Neuronal stem cell (in vitro differentiated cells): ENCODE data around the gene POLR3B.

Source experiments
- DNase-seq: peaks from one replicate; pipeline ENCODE4 v3.0.0-alpha.2; 2013; ENCODE audit warnings: low spot score
- H2AFZ ChIP-seq: one replicate; pipeline ENCODE4 v1.6.1; 2013; ENCODE audit warnings: mild to moderate bottlenecking, low read length, inconsistent platforms
- H2AK5ac ChIP-seq: 2 replicates; pipeline ENCODE4 v1.6.1; 2013; ENCODE audit warnings: low read depth, mild to moderate bottlenecking, inconsistent platforms, low read length, moderate library complexity, mixed read lengths
- H2BK120ac ChIP-seq: 2 replicates; pipeline ENCODE4 v1.6.1; 2013; ENCODE audit warnings: low read depth, mild to moderate bottlenecking, inconsistent platforms, low read length, moderate library complexity, mixed read lengths
- H2BK12ac ChIP-seq: one replicate; pipeline ENCODE4 v1.6.1; 2013; ENCODE audit warnings: low read length, inconsistent platforms
- H2BK15ac ChIP-seq: 2 replicates; pipeline ENCODE4 v1.6.1; 2013; ENCODE audit warnings: mild to moderate bottlenecking, low read length, inconsistent platforms, mixed read lengths
- H2BK5ac ChIP-seq: one replicate; pipeline ENCODE4 v1.6.1; 2013; ENCODE audit warnings: inconsistent platforms, mild to moderate bottlenecking, low read length, moderate library complexity
- H3K14ac ChIP-seq: one replicate; pipeline ENCODE4 v1.6.1; 2013; ENCODE audit warnings: low read length, inconsistent platforms
- H3K18ac ChIP-seq: 2 replicates; pipeline ENCODE4 v1.6.1; 2013; ENCODE audit warnings: low read length, inconsistent platforms
- H3K23ac ChIP-seq: 2 replicates; pipeline ENCODE4 v1.6.1; 2013; ENCODE audit warnings: low read depth, mild to moderate bottlenecking, mixed read lengths, low read length, inconsistent platforms; ENCODE audit not compliant: poor library complexity
- H3K27ac ChIP-seq: replicated peaks from 3 replicates; pipeline ENCODE4 v1.5.1; 2013; ENCODE audit warnings: low read length, inconsistent platforms
- H3K27me3 ChIP-seq, 3 experiments: 2 replicates each; pipeline ENCODE4 v1.6.1; 2013; ENCODE audit warnings: low read length in 3 of 3, mild to moderate bottlenecking in 2 of 3, inconsistent platforms in 1 of 3, low read depth in 1 of 3, mixed read lengths in 1 of 3, moderate library complexity in 1 of 3; ENCODE audit not compliant: control insufficient read depth in 3 of 3, insufficient read depth in 3 of 3
- H3K36me3 ChIP-seq, 2 donors: replicated peaks in 1 of 2; 2 replicates each; pipeline ENCODE4 v1.6.1; 2013; ENCODE audit warnings: low read length in 2 of 2; ENCODE audit not compliant: control insufficient read depth in 2 of 2, insufficient read depth in 2 of 2
- H3K4ac ChIP-seq: 2 replicates; pipeline ENCODE4 v1.6.1; 2013; ENCODE audit warnings: inconsistent platforms, mild to moderate bottlenecking, low read length, moderate library complexity
- H3K4me1 ChIP-seq, 2 donors: 1 replicate in 1 of 2; 2 replicates in 1 of 2; pipeline ENCODE4 v1.6.1; 2013; ENCODE audit warnings: low read length in 2 of 2, low read depth in 1 of 2; ENCODE audit not compliant: control insufficient read depth in 2 of 2, insufficient read depth in 1 of 2
- H3K4me2 ChIP-seq: one replicate; pipeline ENCODE4 v1.6.1; 2013; ENCODE audit warnings: mild to moderate bottlenecking, low read length, inconsistent platforms; ENCODE audit not compliant: insufficient read depth, poor library complexity, severe bottlenecking
- H3K4me3 ChIP-seq, 2 donors: 2 replicates each; pipeline ENCODE4 v1.5.1; 2013; ENCODE audit warnings: low read length in 2 of 2, mild to moderate bottlenecking in 2 of 2, inconsistent platforms in 1 of 2, moderate library complexity in 1 of 2
- H3K79me1 ChIP-seq: one replicate; pipeline ENCODE4 v1.6.1; 2013; ENCODE audit warnings: low read depth, mild to moderate bottlenecking, inconsistent platforms, low read length, moderate library complexity
- H3K9ac ChIP-seq: one replicate; pipeline ENCODE4 v1.6.1; 2013; ENCODE audit warnings: mild to moderate bottlenecking, low read depth, low read length, inconsistent platforms; ENCODE audit not compliant: poor library complexity
- H3K9me3 ChIP-seq, 2 donors: replicated peaks in 1 of 2; 2 replicates each; pipeline versions ENCODE3 to v1.6.1; 2013; ENCODE audit warnings: low read length in 2 of 2, mild to moderate bottlenecking in 2 of 2, inconsistent platforms in 1 of 2, low read depth in 1 of 2, mixed read lengths in 1 of 2, moderate library complexity in 1 of 2; ENCODE audit not compliant: control insufficient read depth in 2 of 2, insufficient read depth in 1 of 2
- H4K8ac ChIP-seq: one replicate; pipeline ENCODE4 v1.6.1; 2013; ENCODE audit warnings: low read depth, mild to moderate bottlenecking, inconsistent platforms, low read length, moderate library complexity
- H4K91ac ChIP-seq: one replicate; pipeline ENCODE4 v1.6.1; 2013; ENCODE audit warnings: low read length, low read depth, mild to moderate bottlenecking, inconsistent platforms; ENCODE audit not compliant: poor library complexity
- WGBS, 2 donors: extraction: QIAGEN DNeasy Blood & Tissue Kit; methylation state at CpG; one replicate each; pipeline ENCODE4 v1.1.7; 2013; ENCODE audit warnings: missing lambda C conversion rate in 2 of 2, mixed read lengths in 1 of 2; ENCODE audit not compliant: insufficient read length in 2 of 2, insufficient replicate concordance in 1 of 2; ENCODE audit errors: extremely low coverage in 2 of 2; 5-methylcytosine and 5-hydroxymethylcytosine counted together

The POLR3B gene

DNA sequence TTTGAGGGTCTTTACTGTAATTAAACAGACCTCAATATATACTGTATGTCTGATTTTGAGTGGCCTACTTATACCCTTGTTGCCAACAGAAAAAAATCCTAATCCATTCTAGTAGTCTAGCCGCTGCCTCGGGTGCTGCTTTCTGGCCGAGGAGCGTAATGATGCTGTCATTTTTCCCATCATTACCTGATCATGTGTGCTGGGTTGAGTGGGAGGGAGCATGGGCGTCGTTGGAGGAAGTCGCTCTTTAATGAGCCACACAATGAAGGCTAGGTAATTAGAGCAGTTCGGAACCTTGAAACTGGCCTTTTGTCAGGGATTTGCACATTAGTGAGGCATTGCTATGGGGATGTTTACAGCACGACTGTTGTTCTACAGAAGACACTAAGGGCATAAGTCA lies 149.1 kb downstream of the POLR3B start:
- WGBS, 2 donors = no CpG with 5 or more reads among the region's 9 CpGs
- Histone ChIP-seq H2BK15ac (no peak overlapping the region), H3K27me3 (no peaks in the 10 kb centered on the region), H2AK5ac (no peak overlapping the region), H2BK120ac (no peak overlapping the region), H4K8ac (no peak overlapping the region), H3K4me2 (no peak overlapping the region), H3K18ac (no peak overlapping the region), H3K9ac (no peak overlapping the region), H3K4me3 (no peak overlapping the region), H3K36me3 (peaks cover 2 to 59% of the 10 kb centered on the region in 2 donors), H2BK12ac (no peak overlapping the region), H2BK5ac (no peak overlapping the region), H3K23ac (no peak overlapping the region), H4K91ac (no peak overlapping the region), H2AFZ (no peak overlapping the region), H3K79me1 (no peaks in the 10 kb centered on the region), H3K9me3 (no peaks in the 10 kb centered on the region), H3K27ac (no peak overlapping the region), H3K14ac (no peak overlapping the region), H3K4me1 (peaks cover 7 to 16% of the 10 kb centered on the region in 2 donors), H3K4ac (no peak overlapping the region)
- DNase-seq = peak; percentile 27

DNA sequence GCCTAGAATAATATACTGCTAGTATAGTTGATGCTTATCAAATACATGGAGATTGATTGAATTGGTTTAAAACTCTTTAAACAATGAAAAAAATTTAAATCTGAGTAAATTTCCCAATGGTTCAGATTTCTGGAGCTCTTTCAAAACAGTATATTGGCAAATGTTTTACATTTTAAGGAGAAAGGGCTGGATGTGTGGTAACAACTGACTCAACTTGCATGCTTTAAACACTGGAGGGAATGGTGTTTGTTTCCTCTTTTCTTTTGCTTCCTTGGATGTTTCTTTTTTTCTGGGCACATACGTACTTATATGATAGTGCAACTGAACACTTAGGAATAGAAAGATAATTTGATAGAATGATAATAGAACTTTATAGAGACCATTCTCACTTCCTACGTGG lies 151.4 kb downstream of the POLR3B start:
- Histone ChIP-seq H2AFZ (no peak overlapping the region), H4K91ac (no peak overlapping the region), H2BK5ac (no peak overlapping the region), H3K14ac (no peak overlapping the region), H3K4ac (no peak overlapping the region), H2BK12ac (no peak overlapping the region), H2BK15ac (no peak overlapping the region), H3K18ac (no peak overlapping the region), H2AK5ac (no peak overlapping the region), H3K4me1 (peaks cover 8 to 21% of the 10 kb centered on the region in 2 donors), H3K27ac (no peak overlapping the region), H3K23ac (no peak overlapping the region), H3K79me1 (no peaks in the 10 kb centered on the region), H3K36me3 (peaks cover 2 to 44% of the 10 kb centered on the region in 2 donors), H3K4me3 (no peak overlapping the region), H2BK120ac (no peak overlapping the region), H3K9ac (no peak overlapping the region), H3K27me3 (no peaks in the 10 kb centered on the region), H3K9me3 (no peaks in the 10 kb centered on the region), H4K8ac (no peak overlapping the region), H3K4me2 (no peak overlapping the region)
- no CpG with 5 or more reads among the region's 2 CpGs for WGBS, 2 donors
- no peak for DNase-seq

DNA sequence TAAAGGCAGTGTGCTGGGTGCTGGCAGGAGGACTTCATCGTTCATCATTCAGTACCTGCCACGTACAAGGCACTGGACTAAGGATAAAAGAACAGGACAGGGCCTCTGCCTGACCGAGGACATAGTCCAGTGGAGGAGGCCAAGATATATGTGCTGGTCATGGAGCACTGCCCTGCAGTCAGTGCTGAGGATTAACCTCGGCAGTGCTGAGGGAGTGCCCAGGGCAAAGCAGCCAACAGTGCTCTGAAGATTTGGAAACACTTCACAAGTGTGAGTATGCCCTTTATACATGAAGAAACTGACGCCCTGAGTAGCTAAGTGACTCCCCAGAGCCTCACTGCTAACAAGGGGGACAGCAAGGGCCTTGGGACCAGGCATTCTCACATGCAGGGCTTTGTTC lies 153.8 kb downstream of the POLR3B start:
- Histone ChIP-seq H3K4me1 (peaks cover 7 to 11% of the 10 kb centered on the region in 2 donors), H3K27me3 (no peaks in the 10 kb centered on the region), H2AFZ (no peak overlapping the region), H3K4me2 (no peak overlapping the region), H2BK12ac (no peak overlapping the region), H3K79me1 (no peaks in the 10 kb centered on the region), H3K14ac (no peak overlapping the region), H3K36me3 (peaks cover 0 to 31% of the 10 kb centered on the region in 2 donors), H3K9me3 (no peaks in the 10 kb centered on the region), H2BK5ac (no peak overlapping the region), H2AK5ac (no peak overlapping the region), H3K27ac (no peak overlapping the region), H2BK15ac (no peak overlapping the region), H4K91ac (no peak overlapping the region), H3K4ac (no peak overlapping the region), H3K18ac (no peak overlapping the region), H3K23ac (no peak overlapping the region), H3K9ac (no peak overlapping the region), H4K8ac (no peak overlapping the region), H3K4me3 (no peak overlapping the region), H2BK120ac (no peak overlapping the region)
- no CpG with 5 or more reads among the region's 5 CpGs for WGBS, 2 donors
- no peak for DNase-seq

DNA sequence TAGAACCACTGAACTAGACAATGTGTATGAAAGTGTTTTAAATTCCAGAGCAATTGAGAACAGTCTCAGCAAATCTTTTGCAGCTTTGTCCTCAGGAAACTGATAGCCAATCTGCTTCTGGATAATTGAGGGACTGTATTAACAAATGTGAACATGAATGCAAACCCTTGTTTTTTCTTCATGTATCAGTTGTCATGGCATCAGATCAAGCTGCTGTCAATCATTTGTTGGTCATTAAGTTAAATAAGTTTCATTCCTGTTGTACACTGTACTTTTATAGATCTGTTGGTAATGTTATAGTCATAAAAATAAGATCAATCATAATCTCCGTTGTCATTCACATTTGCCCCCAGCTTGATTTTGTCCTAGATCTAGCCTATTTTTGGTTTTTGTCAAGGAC lies 159.8 kb downstream of the POLR3B start:
- H2AFZ ChIP-seq = no peak overlapping the region
- no peak overlapping the region for H3K4ac ChIP-seq
- H2AK5ac ChIP-seq = no peak overlapping the region
- no peak overlapping the region for H3K4me2 ChIP-seq
- no peak overlapping the region for H3K4me3 ChIP-seq
- H3K36me3 ChIP-seq = no peaks in the 10 kb centered on the region
- no peak overlapping the region for H3K18ac ChIP-seq
- H2BK12ac ChIP-seq = no peak overlapping the region
- no peak overlapping the region for H3K14ac ChIP-seq
- no peak overlapping the region for H2BK120ac ChIP-seq
- H3K79me1 ChIP-seq = peaks cover 2% of the 10 kb centered on the region
- peaks cover 1 to 5% of the 10 kb centered on the region in 2 donors for H3K4me1 ChIP-seq
- no peak overlapping the region for H2BK15ac ChIP-seq
- DNase-seq = no peak
- H3K23ac ChIP-seq = no peak overlapping the region
- H3K27me3 ChIP-seq = no peaks in the 10 kb centered on the region
- H3K9me3 ChIP-seq = no peaks in the 10 kb centered on the region
- WGBS, 2 donors = no CpG with 5 or more reads among the region's 1 CpG
- no peak overlapping the region for H3K9ac ChIP-seq
- H4K8ac ChIP-seq = no peak overlapping the region
- H3K27ac ChIP-seq = no peak overlapping the region
- H4K91ac ChIP-seq = no peak overlapping the region
- no peak overlapping the region for H2BK5ac ChIP-seq
